ENCODE data around the gene RHOB.

- peak in 1 of 3 donors; percentile 2 for TF ChIP-seq POLR2AphosphoS5 (IDR thresholded peaks at IDR 0.05)
- no peak for TF ChIP-seq POLR2A (IDR thresholded peaks at IDR 0.05)
- TF ChIP-seq, protein P1, sequence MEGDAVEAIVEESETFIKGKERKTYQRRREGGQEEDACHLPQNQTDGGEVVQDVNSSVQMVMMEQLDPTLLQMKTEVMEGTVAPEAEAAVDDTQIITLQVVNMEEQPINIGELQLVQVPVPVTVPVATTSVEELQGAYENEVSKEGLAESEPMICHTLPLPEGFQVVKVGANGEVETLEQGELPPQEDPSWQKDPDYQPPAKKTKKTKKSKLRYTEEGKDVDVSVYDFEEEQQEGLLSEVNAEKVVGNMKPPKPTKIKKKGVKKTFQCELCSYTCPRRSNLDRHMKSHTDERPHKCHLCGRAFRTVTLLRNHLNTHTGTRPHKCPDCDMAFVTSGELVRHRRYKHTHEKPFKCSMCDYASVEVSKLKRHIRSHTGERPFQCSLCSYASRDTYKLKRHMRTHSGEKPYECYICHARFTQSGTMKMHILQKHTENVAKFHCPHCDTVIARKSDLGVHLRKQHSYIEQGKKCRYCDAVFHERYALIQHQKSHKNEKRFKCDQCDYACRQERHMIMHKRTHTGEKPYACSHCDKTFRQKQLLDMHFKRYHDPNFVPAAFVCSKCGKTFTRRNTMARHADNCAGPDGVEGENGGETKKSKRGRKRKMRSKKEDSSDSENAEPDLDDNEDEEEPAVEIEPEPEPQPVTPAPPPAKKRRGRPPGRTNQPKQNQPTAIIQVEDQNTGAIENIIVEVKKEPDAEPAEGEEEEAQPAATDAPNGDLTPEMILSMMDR (IDR thresholded peaks at IDR 0.05) = no peak
These were observed 8.3 kb downstream of the RHOB start for GRCh38 chr2:20455076-20455587.
